ENCODE measurements around the gene KDM4F. TPM values are rescaled to one million over a fixed set of nuclear protein-coding genes. Genes with fewer than 3 reads are reported as not detected.
"Not testable (repeated sequence)": the region's sequence is repeated elsewhere in the genome, so short reads cannot be mapped to it uniquely, and the experiment has no call there.

KDM4F gene
- total RNA-seq, 2 donors from 2014 or later, result not detected

- Histone ChIP-seq H3K4me3 (no peak overlapping the region), H3K27me3 (no peaks in the 10 kb centered on the region), H3K9me3 (no peaks in the 10 kb centered on the region), H3K27ac (no peak overlapping the region), H3K36me3 (replicated peaks in 1 of 2; ENCODE audit: insufficient read depth in 1 of 2, low read depth in 2 of 2) (no peaks in the 10 kb centered on the region), H3K4me1 (no peaks in the 10 kb centered on the region)
- ATAC-seq (no peak), DNase-seq (no peak)
- TF ChIP-seq POLR2A (IDR thresholded peaks at IDR 0.05), result no peak
- no peak for TF ChIP-seq CTCF (IDR thresholded peaks at IDR 0.05)
- 52 to 66% methylated on average over 2 of the region's 2 CpGs for WGBS, 2 donors
- intact Hi-C loops (cut with DNase I), result no loop called here
Observed at GRCh38 chr11:95016139-95016538, 33.1 kb upstream of the KDM4F start.

- DNase-seq; H3K27me3 ChIP-seq; H3K36me3 ChIP-seq (replicated peaks in 1 of 2; ENCODE audit: insufficient read depth in 1 of 2, low read depth in 2 of 2); H3K9me3 ChIP-seq; intact Hi-C loops (cut with DNase I); H3K4me3 ChIP-seq; H3K27ac ChIP-seq; H3K4me1 ChIP-seq; ATAC-seq: not testable (repeated sequence)
- 75 to 82% methylated on average over 5 of the region's 5 CpGs for WGBS, 2 donors
Observed at GRCh38 chr11:95021468-95021867, 27.8 kb upstream of the KDM4F start.

GRCh38 chr11:95024958-95025357, 24.3 kb upstream of the KDM4F start, which contains the start of gene KDM4E:
Gene KDM4E, plus strand, starts transcription at chr11:95025258. Its CDS starts 300 bp downstream, at chr11:95025558.
- no peak within 1 kb of the TSS for H3K4me3 ChIP-seq
- no peaks in the 10 kb centered on the region for H3K36me3 ChIP-seq (replicated peaks in 1 of 2; ENCODE audit: insufficient read depth in 1 of 2, low read depth in 2 of 2)
- ATAC-seq (no peak), DNase-seq (no peak)
- no peaks in the 10 kb centered on the region for H3K4me1 ChIP-seq
- H3K9me3 ChIP-seq, result no peaks in the 10 kb centered on the region
- H3K27ac ChIP-seq, result no peak within 1 kb of the TSS
- no peak for TF ChIP-seq CTCF (IDR thresholded peaks at IDR 0.05)
- no peak for TF ChIP-seq POLR2A (IDR thresholded peaks at IDR 0.05)
- WGBS, 2 donors, result 73 to 80% methylated on average over 1 of the region's 1 CpG
- H3K27me3 ChIP-seq, result no peaks in the 10 kb centered on the region
- intact Hi-C loops (cut with DNase I), result no loop called here

- intact Hi-C loops (cut with DNase I); H3K4me1 ChIP-seq; H3K36me3 ChIP-seq (replicated peaks in 1 of 2; ENCODE audit: insufficient read depth in 1 of 2, low read depth in 2 of 2); H3K27ac ChIP-seq; H3K4me3 ChIP-seq; H3K27me3 ChIP-seq; H3K9me3 ChIP-seq; DNase-seq; ATAC-seq: not testable (repeated sequence)
- 89% methylated on average over 7 to 8 of the region's 9 CpGs for WGBS, 2 donors
Observed at GRCh38 chr11:95025594-95025993, 23.6 kb upstream of the KDM4F start.

GRCh38 chr11:95028357-95028756, 20.9 kb upstream of the KDM4F start:
- no peak for TF ChIP-seq CTCF (IDR thresholded peaks at IDR 0.05)
- TF ChIP-seq POLR2A (IDR thresholded peaks at IDR 0.05), result no peak
- DNase-seq (no peak), ATAC-seq (no peak)
- no peaks in the 10 kb centered on the region for H3K9me3 ChIP-seq
- 73 to 83% methylated on average over 3 of the region's 3 CpGs for WGBS, 2 donors
- no peak overlapping the region for H3K4me3 ChIP-seq
- H3K27me3 ChIP-seq, result no peaks in the 10 kb centered on the region
- intact Hi-C loops (cut with DNase I), result no loop called here
- no peaks in the 10 kb centered on the region for H3K36me3 ChIP-seq (replicated peaks in 1 of 2; ENCODE audit: insufficient read depth in 1 of 2, low read depth in 2 of 2)
- no peak overlapping the region for H3K27ac ChIP-seq
- no peaks in the 10 kb centered on the region for H3K4me1 ChIP-seq

- DNase-seq (no peak), ATAC-seq (no peak)
- intact Hi-C loops (cut with DNase I), result no loop called here
- H3K4me1 ChIP-seq, result no peaks in the 10 kb centered on the region
- no peaks in the 10 kb centered on the region for H3K27me3 ChIP-seq
- H3K9me3 ChIP-seq, result no peaks in the 10 kb centered on the region
- H3K27ac ChIP-seq, result no peak overlapping the region
- TF ChIP-seq POLR2A (IDR thresholded peaks at IDR 0.05) (no peak), CTCF (IDR thresholded peaks at IDR 0.05) (no peak)
- 81 to 100% methylated on average over 1 of the region's 1 CpG for WGBS, 2 donors
- no peaks in the 10 kb centered on the region for H3K36me3 ChIP-seq (replicated peaks in 1 of 2; ENCODE audit: insufficient read depth in 1 of 2, low read depth in 2 of 2)
- no peak overlapping the region for H3K4me3 ChIP-seq
Observed at GRCh38 chr11:95033051-95033450, 16.2 kb upstream of the KDM4F start.

All from body of pancreas (tissue), 4 donors.